GM15510 (cell line): ENCODE results near the gene KRT24.

Experiments used
- POLR2A ChIP-seq: IDR thresholded peaks from 3 replicates; pipeline ENCODE4 v1.6.1; 2011; ENCODE audit warnings: borderline replicate concordance; ENCODE audit not compliant: insufficient read length; ENCODE audit errors: extremely low read depth

Gene KRT24

GRCh38 chr17:40659911-40660310 lies 43.6 kb downstream of the KRT24 start:
- TF ChIP-seq POLR2A = no peak

DNA sequence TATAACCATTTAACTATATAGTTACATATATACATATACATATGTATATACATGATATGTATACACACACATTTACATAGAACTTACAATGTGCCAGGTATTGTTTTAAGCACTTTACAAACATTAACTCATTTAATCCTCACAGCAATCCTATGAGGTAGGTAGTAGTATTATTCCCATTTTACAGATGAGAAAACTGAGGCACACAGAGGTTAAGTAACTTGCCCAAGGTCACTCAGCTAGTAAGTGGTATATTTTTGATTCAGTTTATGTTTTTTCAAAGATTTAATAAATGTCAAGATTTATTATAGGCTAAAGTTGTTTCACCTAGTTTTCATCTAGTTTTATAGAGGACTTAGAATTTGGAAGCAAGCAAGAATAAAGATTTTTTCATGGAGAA lies 45.2 kb downstream of the KRT24 start:
- TF ChIP-seq POLR2A = no peak

GRCh38 chr17:40651939-40652338 lies 51.6 kb downstream of the KRT24 start:
- no peak for TF ChIP-seq POLR2A

DNA sequence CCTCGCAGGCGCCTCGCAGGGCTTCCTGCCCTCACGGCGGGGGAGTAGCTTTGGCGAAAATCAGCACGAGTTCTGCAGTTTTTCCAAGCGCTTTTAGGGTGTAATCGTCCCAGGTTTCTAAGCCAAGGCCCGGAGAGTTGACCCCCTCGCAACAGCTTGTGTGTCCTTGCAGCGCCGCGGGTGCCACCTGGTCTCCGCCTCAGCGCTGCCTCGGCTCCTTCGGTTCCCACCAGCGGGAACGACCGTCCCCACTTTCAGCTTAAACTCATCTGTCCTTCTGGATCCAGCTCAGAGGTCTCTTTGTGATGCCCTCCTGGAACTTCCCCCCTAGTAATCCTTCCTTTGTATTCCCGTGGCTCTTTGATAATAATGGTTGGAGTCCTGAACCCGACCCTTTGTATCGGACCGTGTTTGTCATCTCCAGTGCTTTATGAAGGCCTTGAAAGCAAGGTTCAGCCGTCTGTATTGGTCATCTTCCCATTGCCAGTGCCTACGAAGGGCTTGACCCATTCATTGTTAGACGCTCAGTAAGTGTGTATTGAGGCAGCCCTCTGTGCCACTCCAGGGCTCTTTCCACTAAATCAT lies 55.1 kb downstream of the KRT24 start:
- TF ChIP-seq POLR2A = no peak
